A549 (cell line): ENCODE data around the gene TNS3. TPM values are rescaled to one million over a fixed set of nuclear protein-coding genes. Genes with fewer than 3 reads are reported as not detected.

Experiments used
- ATAC-seq, 2 experiments: fragments of 200-7000 bp in 1 of 2; fragments of >200 bp in 1 of 2; cut with Nextera tagmentation in 1 of 2; cut with Tn5 transposase in 1 of 2; 3 replicates each; pipeline versions ENCODE4 v1.8.0 to v1.9.1; 2018 to 2020; ENCODE audit warnings: mild to moderate bottlenecking in 1 of 2, moderate library complexity in 1 of 2
- CTCF ChIA-PET: fragments of 300-600 bp; sonication (Branson Sonifier 250); formaldehyde crosslinking; extraction: SDS; loops from one replicate; lab custom pipeline; 2021; ENCODE audit warnings: antibody characterized with exemption, inconsistent platforms; lab: Yijun Ruan, JAX
- POLR2A ChIA-PET: fragments of 350-600 bp; formaldehyde crosslinking; extraction: SDS; loops from one replicate; lab custom pipeline; 2021; ENCODE audit warnings: antibody characterized with exemption, inconsistent platforms; lab: Yijun Ruan, JAX
- DNase-seq, 2 experiments: peaks; one replicate each; pipeline versions ENCODE4 v3.0.0 to v3.0.0-alpha.2; 2011 to 2016; ENCODE audit warnings: low read depth in 1 of 2, low spot score in 1 of 2
- FAIRE-seq: peaks from 2 replicates; lab custom pipeline; 2011; peaks lifted over from hg19 to GRCh38; lab: Jason Lieb, UNC
- H3K27ac ChIP-seq, 2 experiments: fragments of >200 bp; sonication (Bioruptor Twin); formaldehyde crosslinking; 3 replicates each; pipeline ENCODE4 v1.5.1; 2016 to 2017
- H3K4me1 ChIP-seq: fragments of >200 bp; sonication (Bioruptor Twin); formaldehyde crosslinking; 3 replicates; pipeline ENCODE4 v1.6.1; 2016
- H3K4me2 ChIP-seq: fragments of >200 bp; sonication (Bioruptor Twin); formaldehyde crosslinking; 3 replicates; pipeline ENCODE4 v1.6.1; 2016
- H3K4me3 ChIP-seq: fragments of >200 bp; sonication (Bioruptor Twin); formaldehyde crosslinking; 3 replicates; pipeline ENCODE4 v1.5.1; 2016
- H3K9me3 ChIP-seq: fragments of >200 bp; sonication (Bioruptor Twin); formaldehyde crosslinking; 3 replicates; pipeline ENCODE4 v1.6.1; 2016
- CHD4 ChIP-seq: fragments of 200-600 bp; sonication (generic); IDR thresholded peaks from 2 replicates; pipeline ENCODE4 v1.6.1; 2016; ENCODE audit warnings: antibody characterized with exemption, mild to moderate bottlenecking, borderline replicate concordance
- E2F6 ChIP-seq: IDR thresholded peaks from 2 replicates; pipeline ENCODE4 v1.6.1; 2012; ENCODE audit warnings: low read depth, borderline replicate concordance
- ELK1 ChIP-seq: fragments of 150-350 bp; IDR thresholded peaks from 2 replicates; pipeline ENCODE4 v1.6.1; 2014; ENCODE audit warnings: low read depth, mild to moderate bottlenecking, low read length
- EP300 ChIP-seq, 2 experiments: fragments of >200 bp; sonication (Bioruptor Twin); formaldehyde crosslinking; IDR thresholded peaks; 2 replicates in 1 of 2; 3 replicates in 1 of 2; pipeline ENCODE4 v1.6.1; 2016 to 2017
- FOSB ChIP-seq: fragments of 250-450 bp; sonication (Bioruptor Pico); IDR thresholded peaks from 2 replicates; pipeline ENCODE4 v1.5.0; 2020; ENCODE audit warnings: mild to moderate bottlenecking, moderate library complexity
- GATA3 ChIP-seq: IDR thresholded peaks from 2 replicates; pipeline ENCODE4 v1.6.1; 2012; ENCODE audit warnings: borderline replicate concordance
- HDAC2 ChIP-seq: fragments of 200-600 bp; sonication (generic); IDR thresholded peaks from 2 replicates; pipeline ENCODE4 v1.6.1; 2016
- HEYL ChIP-seq: fragments of 250-450 bp; sonication (Bioruptor Pico); IDR thresholded peaks from 2 replicates; pipeline ENCODE4 v1.8.0; 2021; ENCODE audit warnings: mild to moderate bottlenecking, moderate library complexity
- HOXB13 ChIP-seq: fragments of 250-450 bp; sonication (Bioruptor Pico); IDR thresholded peaks from 2 replicates; pipeline ENCODE4 v1.5.0; 2020; ENCODE audit warnings: low read depth, mild to moderate bottlenecking, moderate library complexity
- JUN ChIP-seq, 2 experiments: fragments of >200 bp; sonication (Bioruptor Twin); formaldehyde crosslinking; IDR thresholded peaks; 2 replicates in 1 of 2; 3 replicates in 1 of 2; pipeline ENCODE4 v1.6.1; 2016 to 2017
- JUNB ChIP-seq: fragments of >200 bp; sonication (Bioruptor Twin); formaldehyde crosslinking; IDR thresholded peaks from 2 replicates; pipeline ENCODE4 v1.6.1; 2016
- KDM1A ChIP-seq: fragments of 200-600 bp; sonication (generic); IDR thresholded peaks from 2 replicates; pipeline ENCODE4 v1.6.1; 2016; ENCODE audit warnings: low read depth, mild to moderate bottlenecking
- MAFK ChIP-seq: fragments of 450-650 bp; IDR thresholded peaks from 2 replicates; pipeline ENCODE4 v1.6.1; 2014; ENCODE audit not compliant: partially characterized antibody
- MYC ChIP-seq: IDR thresholded peaks from 2 replicates; pipeline ENCODE4 v1.6.1; 2012; ENCODE audit warnings: mild to moderate bottlenecking, inconsistent platforms, low read length, improper control_type of control experiment, borderline replicate concordance
- PBX3 ChIP-seq: IDR thresholded peaks from 2 replicates; pipeline ENCODE4 v1.6.1; 2012
- RFX5 ChIP-seq: fragments of 450-650 bp; IDR thresholded peaks from 2 replicates; pipeline ENCODE4 v1.7.1; 2014; ENCODE audit warnings: antibody characterized with exemption, mild to moderate bottlenecking, moderate library complexity
- TFCP2L1 ChIP-seq: fragments of 250-450 bp; sonication (Bioruptor Pico); IDR thresholded peaks from 2 replicates; pipeline ENCODE4 v1.5.0; 2021; ENCODE audit warnings: mild to moderate bottlenecking
- ZC3H11A ChIP-seq: fragments of 450-650 bp; IDR thresholded peaks from 2 replicates; pipeline ENCODE4 v1.6.1; 2014; ENCODE audit warnings: antibody characterized with exemption, mild to moderate bottlenecking
- ZFP36 ChIP-seq: fragments of 450-650 bp; IDR thresholded peaks from 2 replicates; pipeline ENCODE4 v1.6.1; 2014; ENCODE audit warnings: borderline replicate concordance; ENCODE audit not compliant: partially characterized antibody
- ZNF302 ChIP-seq: fragments of 250-450 bp; sonication (Bioruptor Pico); IDR thresholded peaks from 2 replicates; pipeline ENCODE4 v1.9.0; 2021; ENCODE audit warnings: inconsistent platforms, mild to moderate bottlenecking, moderate library complexity
- ZSCAN20 ChIP-seq: fragments of 250-450 bp; sonication (Bioruptor Pico); IDR thresholded peaks from 2 replicates; pipeline ENCODE4 v1.8.0; 2022; ENCODE audit warnings: mild to moderate bottlenecking, moderate library complexity
- WGBS: methylation state at CpG from one replicate; pipeline ENCODE4 v1.1.6; 2017; ENCODE audit errors: missing lambda C conversion rate; 5-methylcytosine and 5-hydroxymethylcytosine counted together
- polyA plus RNA-seq, 4 experiments: library from polyadenylated mRNA; depleted of rRNA in 3 of 4; stranded (reverse); fragments of >200 nt; fragmentation: RNase III in 1 of 4; extraction: RNeasy Plus Mini Kit Qiagen cat#74134 plus additional on column Dnase treatment in 1 of 4; gene quantifications; 2 replicates in 3 of 4; 3 replicates in 1 of 4; pipeline ENCODE4 v1.2.3, GENCODE V29; 2011 to 2017

TNS3 gene
- polyA plus RNA-seq, 2 of the 4 experiments (the other 2 are of a cell fraction) = 107 to 134 TPM

- FAIRE-seq = no peak
- WGBS = 89% methylated on average over 10 of the region's 10 CpGs
- Histone ChIP-seq H3K4me2 (no peak overlapping the region), H3K9me3 (no peaks in the 10 kb centered on the region), H3K4me3 (no peak overlapping the region), H3K27ac (no peak overlapping the region), H3K4me1 (no peaks in the 10 kb centered on the region)
- no peak for ATAC-seq
- ChIA-PET POLR2A (no interaction called here), CTCF (interaction anchor here (1.7 kb wide), 1 partner anchor 14 kb away, joined by 5 read pairs; no protein-coding TSS in a partner anchor)
- no peak for TF ChIP-seq JUN (IDR thresholded peaks at IDR 0.05)
- TF ChIP-seq ZFP36 = no peak
- no peak for DNase-seq
These were observed 280.1 kb downstream of the TNS3 start for GRCh38 chr7:47301657-47302295.

- FAIRE-seq (no peak), ATAC-seq (peak in 1 of 2 experiments; percentile 7; a peak in 1 of 6 replicates), DNase-seq (no peak)
- Histone ChIP-seq H3K27ac (no peak overlapping the region), H3K4me1 (no peaks in the 10 kb centered on the region), H3K4me2 (no peak overlapping the region), H3K4me3 (no peak overlapping the region), H3K9me3 (no peaks in the 10 kb centered on the region)
- WGBS = 86% methylated on average over 6 of the region's 6 CpGs
- CTCF ChIA-PET = interaction anchor here (1.7 kb wide), 1 partner anchor 13 kb away, joined by 5 read pairs; no protein-coding TSS in a partner anchor
- TF ChIP-seq FOSB (no peak), ZFP36 (peak; percentile 37)
- POLR2A ChIA-PET = no interaction called here
These were observed 280.8 kb downstream of the TNS3 start for GRCh38 chr7:47301105-47301477.

- H3K9me3 ChIP-seq = no peaks in the 10 kb centered on the region
- no peak overlapping the region for H3K4me3 ChIP-seq
- H3K4me1 ChIP-seq = no peaks in the 10 kb centered on the region
- WGBS = 92% methylated on average over 11 of the region's 11 CpGs
- ChIA-PET CTCF (interaction anchor here (1.0 to 1.7 kb wide), 2 partner anchors 12 to 34 kb away, joined by 3 to 5 read pairs; no protein-coding TSS in a partner anchor), POLR2A (no interaction called here)
- DNase-seq (no peak), ATAC-seq (no peak), FAIRE-seq (no peak)
- TF ChIP-seq ZC3H11A (no peak), CHD4 (no peak), TFCP2L1 (no peak), ZNF302 (no peak), HDAC2 (no peak), HEYL (no peak), ELK1 (no peak), EP300 (IDR thresholded peaks at IDR 0.05) (no peak), KDM1A (no peak), JUNB (no peak), PBX3 (no peak), MAFK (no peak), ZSCAN20 (CRISPR knock-in tag) (no peak), GATA3 (no peak), MYC (no peak), JUN (IDR thresholded peaks at IDR 0.05) (no peak), RFX5 (no peak), E2F6 (no peak), HOXB13 (CRISPR knock-in tag) (no peak), ZFP36 (no peak)
- H3K4me2 ChIP-seq = no peak overlapping the region
- no peak overlapping the region for H3K27ac ChIP-seq
These were observed 281.3 kb downstream of the TNS3 start for GRCh38 chr7:47300472-47301104.
